Head of caudate nucleus (tissue), 42 donors: ENCODE data around the gene RPS27A.
"Not testable (repeated sequence)": the region's sequence is repeated elsewhere in the genome, so short reads cannot be mapped to it uniquely, and the experiment has no call there.

Experiments used
- DNase-seq, 42 donors: peaks; one replicate each; pipeline versions ENCODE4 v3.0.0 to v3.0.0-alpha.2; 2020 to 2021; ENCODE audit warnings: mixed read lengths in 7 of 42
- intact Hi-C: fragments of 100-400 bp; cut with DNase I; formaldehyde crosslinking; loops from one replicate; pipeline ENCODE4 v1.15.0; 2022

Gene RPS27A

DNA sequence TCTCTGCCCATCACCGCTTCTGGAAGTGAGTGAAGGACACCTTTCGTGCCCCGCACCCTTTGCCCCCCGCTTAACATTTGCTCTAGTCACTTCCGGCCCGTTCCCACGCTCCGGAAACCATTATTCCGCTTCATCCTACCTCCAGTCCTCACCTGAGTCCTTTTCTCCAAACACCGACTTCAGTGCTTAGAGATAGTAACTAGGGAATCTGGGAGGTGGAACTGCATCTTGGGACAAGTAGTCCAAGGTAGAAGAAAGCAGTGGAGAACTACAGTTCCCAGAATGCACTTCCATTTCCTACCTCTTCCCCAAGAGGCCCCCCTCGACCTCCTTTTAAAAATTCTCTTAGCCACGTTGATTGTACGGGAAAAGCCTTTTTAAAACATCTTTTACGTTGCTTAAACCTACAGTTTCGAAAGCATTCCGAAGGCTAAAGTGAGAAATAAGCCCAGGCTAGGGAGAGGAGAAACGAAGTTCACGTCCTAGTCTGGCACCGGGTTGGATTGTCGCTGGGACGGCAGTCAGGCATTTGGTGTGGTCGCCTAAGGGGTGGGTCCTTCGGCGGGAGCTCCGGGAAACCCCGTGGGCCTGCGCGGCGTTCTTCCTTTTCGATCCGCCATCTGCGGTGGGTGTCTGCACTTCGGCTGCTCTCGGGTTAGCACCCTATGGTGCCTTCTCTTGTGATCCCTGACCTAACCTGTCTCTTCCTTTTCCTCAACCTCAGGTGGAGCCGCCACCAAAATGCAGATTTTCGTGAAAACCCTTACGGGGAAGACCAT, at the start of gene RPS27A, which contains the start of gene CLHC1:
Gene RPS27A (plus strand): TSS at position 605 of the 779 bp plus-strand sequence. CDS start 137 bp downstream, at position 742.
Gene CLHC1 (minus strand): TSS at position 210 of the 779 bp plus-strand sequence. CDS start 9,882 bp downstream, outside the sequence.
- intact Hi-C loops = loop anchor here (5.0 kb wide), 1 partner anchor 35 kb away; the partner anchor contains the start of gene MTIF2
- DNase-seq = peak; percentile 81 to 97 (median 93)

DNA sequence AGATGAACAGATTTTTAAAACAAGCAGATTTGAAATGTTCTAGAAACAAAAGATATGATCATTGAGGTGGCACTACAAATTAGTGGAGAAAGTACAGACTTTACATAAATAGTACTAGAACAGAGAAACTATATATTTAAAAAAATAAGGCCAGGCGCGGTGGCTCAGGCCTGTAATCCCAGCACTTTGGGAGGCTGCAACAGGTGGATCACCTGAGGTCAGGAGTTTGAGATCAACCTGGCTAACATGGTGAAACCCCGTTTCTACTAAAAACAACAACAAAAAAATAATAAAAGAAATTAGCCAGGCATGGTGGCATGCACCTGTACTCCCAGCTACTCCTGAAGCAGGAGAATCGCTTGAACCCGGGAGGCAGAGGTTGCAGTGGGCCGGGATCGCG, 45.7 kb upstream of the RPS27A start:
- DNase-seq, intact Hi-C loops: not testable (repeated sequence)

DNA sequence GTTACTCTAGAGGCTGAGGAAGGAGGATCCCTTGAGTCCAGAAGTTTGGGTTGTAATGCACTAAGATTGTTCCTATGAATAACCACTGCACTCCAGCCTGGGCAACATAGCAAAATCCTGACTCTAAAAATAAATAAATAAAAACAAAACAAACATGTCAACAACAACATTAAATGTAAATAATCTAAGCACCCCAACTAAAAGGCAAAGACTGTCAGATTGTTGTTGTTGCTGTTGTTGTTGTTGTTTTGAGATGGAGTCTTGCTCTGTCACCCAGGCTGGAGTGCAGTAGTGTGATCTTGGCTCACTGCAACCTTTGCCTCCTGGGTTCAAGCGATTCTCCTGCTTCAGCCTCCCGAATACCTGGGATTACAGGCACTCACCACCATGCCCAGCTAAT, 40.6 kb upstream of the RPS27A start:
- DNase-seq, intact Hi-C loops: not testable (repeated sequence)

DNA sequence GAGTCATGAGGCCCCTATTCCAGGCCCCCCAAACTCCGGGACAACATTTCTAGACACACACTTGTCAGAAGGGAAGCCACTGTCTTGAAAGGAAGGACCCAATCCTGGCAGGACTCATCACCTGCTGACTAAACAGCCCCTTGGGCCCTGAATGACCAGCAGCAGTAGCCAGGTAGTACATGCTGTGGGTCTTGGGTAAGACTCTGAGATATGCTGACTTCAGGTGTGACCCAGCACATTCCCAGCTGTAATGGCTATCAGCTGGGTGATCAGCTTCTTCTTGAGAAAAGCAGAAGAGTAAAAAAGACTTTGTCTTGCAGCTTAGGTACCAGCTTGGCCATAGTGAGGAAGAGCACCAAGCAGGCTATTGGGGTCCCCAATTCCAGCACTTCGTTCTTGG, 36.0 kb upstream of the RPS27A start:
- intact Hi-C loops = no loop called here
- no peak for DNase-seq

DNA sequence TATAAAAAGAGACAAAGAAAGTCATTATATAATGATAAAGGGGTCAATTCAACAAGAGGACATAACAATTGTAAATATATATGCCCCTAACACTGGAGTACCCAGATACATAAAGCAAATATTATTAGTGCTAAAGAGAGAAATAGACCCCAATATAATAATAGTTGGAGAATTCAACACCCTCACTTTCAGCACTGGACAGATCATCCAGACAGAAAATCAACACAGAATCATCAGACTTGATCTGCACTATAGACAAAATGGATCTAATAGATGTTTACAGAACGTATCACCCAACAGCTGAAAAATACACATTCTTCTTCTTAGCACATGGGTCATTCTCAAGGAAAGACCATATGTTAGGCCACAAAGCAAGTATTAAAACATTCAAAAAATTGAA, 32.1 kb upstream of the RPS27A start:
- no peak for DNase-seq
- intact Hi-C loops = no loop called here

DNA sequence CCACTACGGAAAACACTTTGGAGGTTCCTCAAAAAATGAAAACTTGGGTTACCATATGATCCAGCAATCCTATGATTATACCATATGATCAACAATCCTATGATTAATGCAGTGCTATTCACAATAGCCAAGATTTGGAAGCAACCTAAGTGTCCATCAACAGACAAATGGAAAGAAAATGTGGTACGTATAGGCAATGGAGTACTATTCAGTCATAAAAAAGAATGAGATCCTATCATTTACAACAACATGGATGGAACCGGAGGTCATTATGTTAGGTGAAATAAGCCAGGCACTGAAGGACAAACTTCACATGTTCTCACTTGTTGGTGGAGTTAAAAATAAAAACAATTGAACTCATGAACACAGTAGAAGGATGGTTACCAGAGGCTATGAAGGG, 28.0 kb upstream of the RPS27A start:
- DNase-seq = no peak
- intact Hi-C loops = no loop called here

DNA sequence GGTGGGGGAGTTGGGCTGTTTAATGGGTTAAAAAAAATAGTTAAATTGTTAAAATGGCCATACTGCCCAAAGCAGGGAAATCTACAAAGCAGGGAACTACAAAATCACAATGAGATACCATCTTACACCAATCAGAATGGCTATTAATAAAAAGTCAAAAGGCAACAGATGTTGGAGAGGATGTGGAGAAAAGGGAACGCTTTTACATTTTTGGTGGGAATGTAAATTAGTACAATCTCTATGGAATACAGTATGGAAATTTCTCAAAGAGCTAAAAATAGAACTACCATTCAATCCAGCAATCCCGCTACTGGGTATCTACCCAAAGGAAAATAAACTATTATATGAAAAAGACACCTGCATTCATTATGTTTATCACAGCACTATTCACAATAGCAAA, 27.5 kb upstream of the RPS27A start:
- intact Hi-C loops = no loop called here
- no peak for DNase-seq

DNA sequence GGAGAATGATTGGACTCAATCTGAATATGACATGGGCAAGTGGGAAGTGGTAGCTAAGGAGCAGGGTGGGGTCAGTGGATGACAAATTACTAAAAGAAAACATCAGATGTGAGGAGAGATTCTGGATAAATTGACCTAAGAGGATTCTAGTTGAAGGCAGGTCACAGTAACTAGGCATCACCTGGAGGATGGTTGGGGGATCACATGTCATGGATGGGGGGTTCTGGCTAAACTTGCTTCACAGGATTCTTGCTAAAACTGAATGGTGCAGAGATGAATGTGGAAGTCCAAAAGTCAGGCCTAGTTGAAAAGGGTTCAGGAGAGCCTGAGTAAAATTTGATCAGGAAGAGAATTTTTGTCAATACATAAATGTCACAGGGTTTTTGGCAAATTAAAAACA, 18.7 kb upstream of the RPS27A start:
- intact Hi-C loops = no loop called here

DNA sequence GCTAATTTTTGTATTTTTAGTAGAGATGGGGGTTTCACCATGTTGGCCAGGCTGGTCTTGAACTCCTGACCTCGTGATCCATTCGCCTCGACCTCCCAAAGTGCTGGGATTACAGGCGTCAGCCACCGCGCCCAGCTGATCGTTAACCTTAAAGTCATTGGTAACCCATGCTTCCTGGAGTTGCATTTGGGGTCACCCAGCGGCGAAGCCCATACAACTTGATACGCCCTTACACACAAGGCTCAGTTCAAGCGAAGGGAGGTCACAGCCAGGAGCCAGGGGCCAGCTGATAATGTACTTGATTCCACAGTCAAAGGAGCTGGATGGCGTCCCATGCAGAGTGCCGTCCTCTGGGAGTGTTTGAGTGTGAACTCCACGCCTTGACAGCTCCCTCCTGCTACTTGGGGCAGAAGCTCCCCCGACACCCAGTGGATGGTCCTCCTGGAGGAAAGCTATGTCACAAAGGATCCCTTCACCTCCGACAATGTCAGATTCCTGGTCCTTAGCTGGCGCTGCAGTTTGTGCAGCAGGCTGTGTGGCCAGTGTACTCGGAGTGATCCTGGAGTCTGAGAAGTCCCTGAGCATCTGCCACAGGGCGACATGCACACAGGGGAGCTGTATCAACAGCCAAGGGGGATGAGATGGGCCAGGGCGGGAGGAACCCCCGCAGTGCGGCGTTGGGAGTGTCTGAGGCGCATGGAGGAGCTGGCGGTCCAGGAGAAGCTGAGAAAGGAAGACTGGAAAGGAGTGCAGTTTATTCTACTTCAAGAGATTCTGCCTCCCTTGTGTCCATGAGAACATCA, 8.3 kb upstream of the RPS27A start:
- peak in 5 of 42 donors; percentile 5 to 46 (median 17) for DNase-seq
- intact Hi-C loops = no loop called here

More for the DNA sequence above, 18.7 kb upstream of the RPS27A start:
- no peak for DNase-seq

DNA sequence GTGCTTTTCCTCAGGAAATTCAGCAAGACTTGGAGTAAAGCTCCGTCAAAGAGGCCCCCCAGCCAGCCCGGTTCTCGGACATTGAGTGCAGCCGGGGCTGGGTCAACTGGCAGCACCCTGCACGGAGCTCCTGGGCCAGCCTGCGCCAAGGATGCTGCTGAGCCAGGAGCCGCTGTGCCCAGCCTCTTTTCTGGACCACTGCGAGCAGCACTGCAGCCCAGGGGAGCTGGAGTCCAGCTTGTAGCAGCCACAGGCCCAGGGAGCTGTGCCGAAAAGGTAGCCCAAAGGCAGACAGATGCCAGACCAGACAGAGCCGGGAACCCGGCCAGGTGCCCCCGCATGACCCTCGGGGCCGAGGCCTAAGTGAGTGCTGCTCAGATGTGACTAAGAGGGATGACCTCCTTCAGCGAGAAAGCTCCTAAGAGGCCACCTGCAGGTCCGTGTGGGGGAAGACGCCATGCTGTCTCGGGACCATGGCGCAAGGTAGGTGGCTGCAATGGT, 7.7 kb upstream of the RPS27A start:
- DNase-seq = peak in 5 of 42 donors; percentile 8 to 25 (median 10)
- intact Hi-C loops = no loop called here

DNA sequence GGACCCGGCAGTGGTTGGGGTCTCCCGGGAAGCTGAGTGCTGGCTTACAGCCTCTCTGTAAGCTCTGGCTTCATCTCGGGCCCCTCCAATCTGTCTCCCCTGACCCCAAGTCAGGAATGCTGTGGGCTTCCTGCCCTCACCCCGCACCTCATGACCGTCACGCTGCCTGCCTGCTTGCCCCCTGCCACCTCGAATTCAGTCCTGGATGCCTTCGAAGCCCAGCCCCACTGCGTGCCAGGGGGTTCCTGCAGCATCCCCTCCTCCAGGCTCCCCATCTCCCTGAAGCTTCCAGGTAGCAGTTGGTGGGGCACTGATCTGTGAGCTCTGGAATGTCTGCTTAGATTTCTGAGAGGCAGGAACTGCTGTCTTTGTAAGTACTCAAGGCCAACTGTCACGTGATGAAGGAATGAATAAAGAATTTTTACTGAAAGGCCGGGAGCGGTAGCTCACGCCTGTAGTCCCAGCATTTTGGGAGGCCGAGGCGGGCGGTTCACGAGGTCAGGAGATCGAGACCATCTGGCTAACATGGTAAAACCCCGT, 6.9 kb upstream of the RPS27A start:
- intact Hi-C loops = no loop called here
- no peak for DNase-seq

DNA sequence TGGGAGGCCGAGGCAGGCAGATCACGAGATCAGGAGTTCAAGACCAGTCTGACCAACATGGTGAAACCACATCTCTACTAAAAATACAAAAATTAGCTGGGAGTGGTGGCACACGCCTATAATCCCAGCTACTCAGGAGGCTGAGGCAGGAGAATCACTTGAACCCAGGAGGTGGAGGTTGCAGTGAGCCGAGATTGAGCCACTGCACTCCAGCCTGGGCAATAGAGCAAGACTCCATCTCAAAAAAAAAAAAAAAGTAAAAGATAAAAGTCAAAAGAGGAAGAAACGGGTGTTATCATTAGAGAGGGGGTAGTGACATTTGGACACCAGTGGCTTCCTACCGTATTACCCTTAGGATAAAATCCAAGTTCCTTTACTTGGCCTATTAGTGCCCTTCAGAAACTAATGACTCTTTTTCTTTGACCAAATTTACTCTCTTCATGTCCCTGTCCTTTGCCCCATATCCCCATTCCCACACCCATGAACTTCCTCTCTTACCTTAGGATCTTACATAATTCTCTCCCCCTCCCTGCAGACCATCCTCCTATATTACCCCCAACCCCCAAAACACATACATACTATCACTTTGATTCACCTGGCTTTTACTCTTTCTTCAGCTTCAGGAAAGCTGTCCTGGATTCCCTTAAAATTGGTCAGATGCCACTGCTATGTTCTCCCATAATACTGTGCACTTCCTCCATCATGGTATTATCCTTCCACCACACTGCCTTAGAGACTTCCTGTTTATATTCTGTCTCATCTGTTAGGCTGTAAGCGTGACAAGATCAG, 4.9 kb upstream of the RPS27A start:
- DNase-seq, intact Hi-C loops: not testable (repeated sequence)

DNA sequence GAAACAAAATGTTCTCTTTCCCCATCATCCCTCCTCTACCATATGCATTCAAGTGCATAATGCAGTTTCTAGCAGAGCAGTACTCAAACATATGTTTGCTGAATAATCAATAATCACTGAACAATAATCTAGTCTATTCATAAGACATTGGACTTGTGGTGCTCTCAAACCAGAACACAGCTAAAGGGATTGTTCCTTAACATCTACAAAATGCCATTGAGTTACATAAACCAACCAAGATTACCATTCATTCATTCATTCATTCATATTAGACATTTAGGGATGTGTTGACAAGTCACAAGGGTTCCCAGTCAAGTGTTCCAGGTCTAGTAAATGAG, 4.3 kb upstream of the RPS27A start:
- intact Hi-C loops = no loop called here
- no peak for DNase-seq

DNA sequence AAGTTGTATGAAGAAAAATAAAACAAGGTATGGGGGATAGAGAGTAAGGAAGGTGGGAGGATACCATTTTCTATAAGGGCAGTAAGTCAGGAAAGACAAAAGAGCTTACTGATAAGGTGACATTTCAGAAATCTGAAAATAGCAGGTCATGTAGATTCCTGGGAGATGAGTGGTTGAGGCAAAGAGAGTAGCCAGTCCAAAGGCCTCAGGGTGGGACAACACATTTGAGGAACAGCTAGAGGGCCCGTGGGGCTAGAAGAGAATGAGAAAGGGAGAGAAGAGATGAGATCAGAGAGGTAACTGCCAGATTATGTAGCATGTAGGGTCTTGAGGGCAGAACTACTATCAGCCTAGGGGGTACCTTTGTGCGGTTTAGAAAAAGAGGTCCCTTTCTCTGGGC, 3.3 kb upstream of the RPS27A start:
- DNase-seq = no peak
- intact Hi-C loops = no loop called here

DNA sequence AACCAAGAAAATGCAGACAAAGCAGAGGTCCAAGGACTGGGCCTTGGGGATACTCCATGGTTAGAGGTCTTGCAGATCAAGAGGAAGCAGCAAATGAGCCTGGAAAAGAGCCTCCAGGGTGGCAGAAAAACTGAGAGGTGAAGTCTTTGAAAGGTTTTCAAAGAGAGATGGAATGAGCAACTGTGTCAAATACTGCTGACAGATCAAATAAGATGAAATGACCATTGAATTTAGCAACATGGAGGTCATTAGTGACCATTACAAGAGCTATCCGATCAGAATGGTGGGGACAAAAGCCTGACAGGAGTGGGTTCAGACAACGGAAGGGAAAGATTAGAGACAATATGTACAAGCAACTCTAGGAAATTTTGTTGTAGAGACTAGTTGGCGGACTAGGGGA, 1.9 kb upstream of the RPS27A start:
- DNase-seq = no peak
- intact Hi-C loops = loop anchor here (5.0 kb wide), 1 partner anchor 37 kb away; the partner anchor contains the start of gene MTIF2

DNA sequence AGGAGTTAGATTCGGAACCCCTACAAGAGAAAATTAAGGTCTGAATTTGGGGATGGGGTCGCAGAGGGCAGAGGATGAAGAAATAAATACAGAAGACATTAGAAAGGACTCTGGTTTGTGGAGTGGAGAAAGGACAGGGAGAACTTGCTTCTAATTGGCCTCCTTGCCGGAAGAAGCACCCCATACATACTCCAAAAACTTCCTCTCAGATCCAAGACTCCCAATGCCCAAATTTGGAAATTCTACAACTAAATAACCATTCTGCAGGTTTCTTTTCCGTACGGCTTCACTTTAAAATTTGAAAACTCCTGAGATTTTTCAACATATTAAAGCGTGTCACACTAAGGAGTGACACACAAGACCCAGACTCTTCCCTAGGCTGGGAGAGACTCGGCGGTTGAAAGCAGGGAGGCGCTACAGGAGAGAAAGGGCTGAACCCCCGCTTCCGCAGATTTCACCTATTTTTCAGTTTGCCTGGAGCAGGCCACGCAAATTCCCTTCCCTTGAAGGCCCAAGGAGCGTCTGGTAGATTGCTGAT, 873 bp upstream of the RPS27A start:
- intact Hi-C loops = loop anchor here (5.0 kb wide), 1 partner anchor 36 kb away; the partner anchor contains the start of gene MTIF2
- peak in 8 of 42 donors; percentile 15 to 54 (median 32) for DNase-seq

DNA sequence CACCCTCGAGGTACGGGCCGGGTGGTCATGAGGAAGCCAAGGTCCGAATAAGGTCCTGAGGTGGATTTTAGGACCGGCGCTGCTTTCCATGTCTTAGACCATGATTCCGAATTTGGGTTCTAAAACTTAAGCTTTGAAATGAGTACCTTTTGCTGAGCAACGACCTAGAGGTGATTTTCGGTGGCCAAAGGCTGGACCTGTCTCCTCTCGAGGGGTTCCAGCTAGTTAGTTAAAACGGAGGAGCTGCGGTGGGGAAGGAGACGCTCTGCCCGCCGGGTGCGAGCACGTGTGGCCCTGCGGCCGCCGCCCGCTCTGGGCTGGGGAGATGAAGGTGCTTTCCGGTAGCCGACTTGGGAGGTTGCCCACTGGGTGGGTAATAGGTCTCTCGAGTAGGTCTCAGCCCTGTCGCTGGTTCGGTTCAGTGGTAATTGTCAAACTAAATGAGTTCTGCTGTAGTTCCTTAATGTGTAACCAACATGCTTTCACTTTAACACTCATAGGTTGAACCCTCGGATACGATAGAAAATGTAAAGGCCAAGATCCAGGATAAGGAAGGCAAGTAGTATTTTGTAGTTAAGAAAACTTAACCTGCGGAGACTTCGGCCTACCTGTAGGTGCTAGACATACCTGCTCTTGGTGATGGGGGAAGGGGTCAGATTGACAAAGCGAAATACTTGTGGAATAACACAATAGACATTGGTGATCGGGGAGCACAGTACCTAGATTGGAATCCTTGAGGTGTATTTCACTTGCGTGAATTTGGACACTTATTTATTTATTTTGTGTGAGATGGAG, 572 bp downstream of the RPS27A start:
- intact Hi-C loops = loop anchor here (5.0 kb wide), 1 partner anchor 34 kb away; the partner anchor contains the start of gene MTIF2
- peak in 12 of 42 donors; percentile 7 to 48 (median 19) for DNase-seq

DNA sequence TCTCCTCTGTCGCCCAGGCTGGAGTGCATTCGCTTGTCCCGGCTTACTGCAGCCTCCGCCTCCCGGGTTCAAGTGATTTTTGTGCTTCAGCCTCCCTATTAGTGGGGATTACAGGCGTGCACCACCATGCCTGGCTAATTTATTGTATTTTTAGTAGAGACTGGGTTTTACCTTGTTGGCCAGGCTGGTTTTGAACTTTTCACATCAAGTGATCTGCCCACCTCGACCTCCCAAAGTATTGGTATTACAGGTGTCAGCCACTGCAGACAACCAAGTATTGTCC, 1.1 kb downstream of the RPS27A start:
- intact Hi-C loops = loop anchor here (5.0 kb wide), 1 partner anchor 34 kb away; the partner anchor contains the start of gene MTIF2
- DNase-seq = no peak
